Inferior parietal cortex (tissue), 1 donor: ENCODE measurements around the gene NR2C2AP.
"Not testable (repeated sequence)": the region's sequence is repeated elsewhere in the genome, so short reads cannot be mapped to it uniquely, and the experiment has no call there.

Source experiments
- DNase-seq: peaks from one replicate; pipeline ENCODE4 v3.0.0-alpha.2; 2016; ENCODE audit errors: extremely low spot score

NR2C2AP gene

GRCh38 chr19:19185853-19186740, 17.1 kb downstream of the NR2C2AP start:
- peak; percentile 13 for DNase-seq

DNA sequence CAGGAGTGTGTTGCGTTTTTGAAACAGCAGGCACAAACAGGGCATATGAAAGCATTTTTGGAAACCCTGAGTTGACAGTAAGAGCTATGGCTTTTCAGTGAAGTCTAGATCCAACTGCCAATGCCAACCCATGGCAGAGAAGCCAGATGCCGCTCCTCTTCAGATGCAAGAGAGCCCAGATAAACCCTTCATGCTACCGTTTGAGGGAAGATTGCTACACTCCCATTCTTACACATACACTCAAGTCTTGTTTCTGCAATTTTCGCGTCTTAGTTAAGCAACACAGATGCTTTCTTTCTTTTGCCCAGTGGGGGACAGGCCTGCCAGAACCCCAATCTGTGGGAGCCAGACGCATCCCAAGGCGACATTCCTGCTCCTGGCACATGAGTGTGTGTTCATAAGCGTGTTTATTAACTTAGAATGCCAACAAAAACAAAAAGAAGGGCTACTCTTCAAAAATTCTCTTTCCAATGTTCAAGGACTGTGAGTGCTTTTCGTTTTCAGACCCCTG, 21.7 kb downstream of the NR2C2AP start:
- no peak for DNase-seq

GRCh38 chr19:19179548-19180441, 23.4 kb downstream of the NR2C2AP start:
- no peak for DNase-seq

GRCh38 chr19:19176950-19177349, 26.3 kb downstream of the NR2C2AP start:
- no peak for DNase-seq

- not testable (repeated sequence) for DNase-seq
Observed at GRCh38 chr19:19173243-19173642, 30.0 kb downstream of the NR2C2AP start.

DNA sequence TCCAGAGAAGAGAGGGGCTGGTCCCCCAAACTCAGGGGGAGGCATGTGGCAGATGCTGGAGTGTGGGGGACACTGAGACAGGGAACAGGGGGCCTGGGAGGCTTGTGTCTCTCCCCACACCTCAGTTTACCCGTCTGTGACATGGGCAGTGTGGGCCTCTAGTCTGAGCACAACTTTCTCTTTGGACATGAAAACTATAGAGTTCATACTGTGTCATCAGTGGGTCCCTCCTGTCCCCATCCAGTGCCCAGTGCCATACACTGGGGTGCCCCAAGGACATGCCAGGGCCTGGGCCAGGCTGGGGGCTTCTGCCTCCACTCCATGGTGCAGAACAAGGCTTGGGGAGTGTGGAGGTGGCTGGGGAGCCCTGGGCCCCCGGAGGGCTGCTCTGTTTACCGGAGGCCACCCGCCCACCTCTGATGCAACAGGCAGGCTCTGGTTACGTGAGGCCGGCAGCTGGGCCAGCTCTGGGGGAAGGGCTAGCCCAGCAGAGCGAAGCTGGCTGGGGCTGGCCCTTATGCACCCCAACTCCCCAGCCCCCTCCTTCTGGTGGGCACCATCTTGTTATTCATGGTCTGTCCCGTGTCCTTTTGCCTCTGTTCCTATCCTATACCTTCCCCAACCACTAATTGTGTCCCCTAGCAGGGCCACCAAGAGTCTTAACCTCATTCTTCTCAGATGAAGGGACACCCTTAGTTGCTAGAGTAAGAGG, 31.2 kb downstream of the NR2C2AP start:
- DNase-seq, result no peak

GRCh38 chr19:19170873-19171672, 32.1 kb downstream of the NR2C2AP start:
- DNase-seq, result no peak

DNA sequence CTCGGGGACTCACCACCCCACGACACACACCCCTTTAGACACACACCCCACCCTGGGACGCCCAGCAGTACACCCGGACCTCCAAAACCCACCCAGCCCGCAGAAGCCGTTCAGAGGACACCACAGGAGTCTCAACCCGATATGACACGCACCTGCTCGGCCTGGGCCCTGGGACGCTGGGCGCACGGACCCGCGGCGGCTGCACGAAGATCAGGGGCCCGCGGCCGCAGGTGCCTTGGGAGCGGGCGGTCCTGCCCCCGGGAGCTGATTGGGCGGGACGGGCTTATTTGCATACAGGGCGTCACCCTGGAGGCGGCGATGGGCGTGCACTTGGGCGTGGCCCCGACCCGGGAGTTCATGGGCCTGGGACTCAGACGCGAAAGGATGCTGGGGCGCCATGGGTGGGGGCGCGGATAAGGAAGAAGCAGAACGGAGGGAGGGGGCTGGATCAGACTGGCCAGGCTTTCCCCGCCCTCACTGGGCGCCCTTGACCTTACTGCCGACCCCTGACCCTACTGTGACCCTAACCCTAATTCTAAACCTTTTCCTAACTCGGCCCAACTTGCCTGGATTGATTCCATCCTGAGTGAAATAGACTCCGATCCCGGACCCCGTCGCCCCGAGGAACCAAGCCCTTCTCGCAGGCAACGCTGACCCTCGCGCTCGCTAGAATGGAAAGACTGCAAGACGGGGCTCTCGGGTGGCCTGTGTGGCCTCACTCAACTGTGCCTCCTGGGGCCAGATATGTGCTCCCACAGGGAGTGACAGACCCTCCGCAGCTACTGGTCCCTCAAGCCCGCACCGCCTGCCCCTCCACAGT, 33.0 kb downstream of the NR2C2AP start, which contains the start of gene MEF2B:
TSS of gene MEF2B (minus strand) at position 211 of the 820 bp plus-strand sequence. CDS start 19,528 bp downstream, outside the sequence.
- DNase-seq, result peak; percentile 47

DNA sequence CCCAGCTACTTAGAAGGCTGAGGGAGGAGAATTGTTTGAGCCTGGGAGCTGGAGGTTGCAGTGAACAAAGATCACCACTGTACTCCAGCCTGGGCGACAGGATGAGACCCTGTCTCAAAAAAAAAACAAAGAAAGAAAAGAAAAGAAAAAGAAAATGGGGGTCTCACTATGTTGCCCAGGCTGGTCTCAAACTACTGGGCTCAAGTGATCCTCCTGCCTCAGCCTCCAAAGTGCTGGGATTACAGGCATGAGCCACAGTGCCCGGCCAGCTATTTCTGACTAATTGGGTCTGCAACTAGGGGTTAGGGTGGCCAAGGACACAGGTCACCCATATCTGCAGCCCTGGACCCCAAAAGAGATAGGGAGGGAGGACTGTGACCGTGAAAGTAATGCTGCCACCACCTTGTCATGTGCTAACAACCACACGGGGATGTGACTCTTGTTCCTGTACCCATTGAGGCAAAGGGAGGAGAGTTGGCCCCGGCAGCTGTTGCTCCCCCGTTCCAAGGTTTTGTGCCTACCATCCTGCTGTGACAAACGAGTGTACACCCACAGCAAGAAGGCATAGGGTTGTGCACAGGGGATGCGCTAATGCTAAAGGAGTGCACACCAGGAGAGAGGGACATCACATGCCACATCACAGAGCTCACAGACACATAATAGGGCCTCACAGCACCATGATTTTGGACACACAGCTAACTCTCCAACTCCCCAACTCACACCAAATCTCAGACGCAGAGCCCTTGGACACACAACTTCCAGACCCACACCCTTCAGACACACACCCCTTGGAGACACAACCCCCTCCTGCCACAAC, 33.8 kb downstream of the NR2C2AP start:
- DNase-seq, result no peak

GRCh38 chr19:19167612-19168011, 35.6 kb downstream of the NR2C2AP start:
- DNase-seq, result no peak

GRCh38 chr19:19165396-19165795, 37.8 kb downstream of the NR2C2AP start:
- no peak for DNase-seq

DNA sequence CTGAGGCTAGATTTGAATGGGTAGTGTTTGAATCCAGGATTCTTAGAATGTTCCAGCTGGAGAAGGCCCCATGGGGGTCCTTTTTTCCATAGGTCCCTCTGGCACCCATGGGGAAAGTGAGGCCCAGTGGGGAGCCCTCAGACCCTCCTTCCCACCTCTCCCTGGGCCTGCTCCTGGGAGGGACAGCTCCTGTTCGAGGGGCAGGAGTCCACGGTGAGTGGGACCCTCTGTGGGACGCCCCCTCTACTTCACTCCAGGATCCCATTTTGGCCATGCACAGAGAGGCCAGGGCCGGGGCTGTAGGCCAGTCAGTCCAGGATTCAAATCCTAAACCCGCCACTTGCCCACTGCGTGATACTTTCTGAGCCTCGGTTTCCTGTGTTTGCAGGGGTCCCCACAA, 40.7 kb downstream of the NR2C2AP start:
- no peak for DNase-seq

- no peak for DNase-seq
Observed at GRCh38 chr19:19160461-19161035, 42.7 kb downstream of the NR2C2AP start.

DNA sequence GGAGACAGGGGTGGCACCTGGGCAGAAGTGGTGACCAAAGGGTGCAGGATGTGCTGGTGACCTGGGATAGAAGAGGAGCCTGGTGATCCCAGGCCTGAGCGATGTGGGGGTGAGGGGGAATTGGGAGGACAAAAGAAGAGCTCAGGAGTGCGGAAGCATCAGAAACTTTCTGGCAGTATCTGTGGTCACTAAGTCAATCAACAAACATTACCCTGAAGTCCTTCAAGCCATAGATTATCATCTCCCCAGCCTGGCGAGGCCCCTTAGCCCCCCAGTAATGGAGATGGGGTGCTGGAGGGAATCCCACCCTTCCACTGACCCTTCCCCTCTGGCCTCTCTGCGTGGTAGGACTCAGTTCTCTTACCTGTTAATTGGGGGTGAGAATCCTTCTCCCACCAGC, 43.7 kb downstream of the NR2C2AP start:
- no peak for DNase-seq

- no peak for DNase-seq
Observed at GRCh38 chr19:19157808-19158207, 45.4 kb downstream of the NR2C2AP start.

- DNase-seq, result no peak
Observed at GRCh38 chr19:19155495-19156219, 47.6 kb downstream of the NR2C2AP start.

DNA sequence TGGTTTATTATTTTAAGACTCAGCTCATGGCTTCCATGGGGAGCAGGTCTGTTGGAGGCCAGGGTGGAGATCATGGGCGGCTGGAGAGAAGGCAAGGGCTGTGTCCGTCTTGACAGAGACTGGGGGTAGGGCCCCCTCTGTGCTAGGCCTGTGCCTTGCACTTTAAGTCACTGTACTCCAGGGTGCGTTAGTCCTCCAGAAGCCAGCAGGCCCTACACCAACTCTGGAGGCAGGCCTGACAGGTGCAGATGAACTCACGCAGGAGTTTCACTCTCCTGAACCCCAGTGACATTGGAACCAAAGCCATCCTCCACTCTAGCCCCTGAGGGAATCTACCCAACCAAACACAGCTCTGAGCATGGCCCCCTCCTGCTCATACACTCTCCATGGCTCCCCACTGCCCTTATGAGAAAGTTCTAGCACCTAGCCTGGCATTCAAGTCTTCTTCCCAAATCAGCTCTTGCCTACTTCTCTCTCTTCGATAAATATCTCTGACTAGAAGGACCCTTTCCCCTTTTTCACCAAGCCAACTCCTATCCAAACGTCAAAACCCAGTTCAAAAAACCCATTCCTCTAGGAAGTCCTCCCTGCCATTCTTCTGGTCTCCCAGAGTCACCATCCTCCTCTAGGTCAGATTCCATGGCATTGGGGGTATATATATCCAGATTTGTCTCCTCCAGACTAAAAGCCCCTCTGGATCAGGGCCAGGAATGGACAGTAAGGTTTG, 48.3 kb downstream of the NR2C2AP start:
- DNase-seq, result no peak
